ENCODE results near the gene F10. TPM values are rescaled to one million over a fixed set of nuclear protein-coding genes. Genes with fewer than 3 reads are reported as not detected.
"Not testable (repeated sequence)": the region's sequence is repeated elsewhere in the genome, so short reads cannot be mapped to it uniquely, and the experiment has no call there.

F10 gene
- total RNA-seq, 1 donor from 2014 or later, result not detected

DNA sequence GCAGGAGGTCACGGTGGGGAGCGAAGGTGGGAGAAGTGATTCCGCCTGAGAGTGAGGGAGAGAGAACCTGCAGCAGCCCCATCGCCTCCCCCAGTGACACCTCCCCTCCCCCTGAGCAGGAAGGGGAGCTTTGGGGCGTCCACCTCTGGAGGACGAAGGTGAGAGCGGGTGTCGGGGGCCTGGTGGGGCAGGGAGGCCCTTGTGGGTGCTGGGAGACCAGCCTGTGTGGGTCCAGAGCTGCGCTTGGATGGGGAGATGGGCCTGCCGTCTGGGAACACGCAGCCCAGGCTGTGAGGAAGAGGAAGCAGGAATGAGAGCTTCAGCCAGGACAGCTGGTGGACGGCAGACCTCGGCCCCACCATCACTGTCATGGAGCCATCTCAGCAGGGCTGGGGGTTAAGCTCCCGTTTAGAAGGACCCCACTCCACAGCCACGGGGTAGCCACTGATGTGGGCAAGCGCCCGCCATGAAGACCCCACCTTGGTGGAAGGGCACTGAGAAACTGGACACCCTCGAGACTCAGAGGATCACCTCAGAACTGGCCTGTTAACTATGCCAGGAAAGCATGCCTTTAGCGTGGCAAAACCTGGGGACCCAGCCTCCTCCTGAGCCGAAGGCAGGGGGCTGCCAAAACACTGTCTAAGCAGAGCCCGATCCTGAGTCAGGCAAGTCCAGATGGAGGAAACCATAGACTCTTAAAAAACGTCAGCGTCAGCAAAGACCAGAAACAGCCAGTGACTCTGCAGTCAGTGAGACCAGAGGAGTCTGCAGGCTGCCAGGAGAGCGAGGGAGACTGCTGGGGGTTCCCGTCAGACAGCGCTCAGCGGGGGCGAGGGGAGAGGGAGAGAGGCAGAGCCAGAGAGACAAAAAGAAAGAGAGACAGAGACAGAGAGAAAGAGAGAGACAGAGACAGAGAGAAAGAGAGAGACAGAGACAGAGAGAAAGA, 29.4 kb downstream of the F10 start:
- DNase-seq (ENCODE audit: low read depth in 2 of 2), result no peak

DNA sequence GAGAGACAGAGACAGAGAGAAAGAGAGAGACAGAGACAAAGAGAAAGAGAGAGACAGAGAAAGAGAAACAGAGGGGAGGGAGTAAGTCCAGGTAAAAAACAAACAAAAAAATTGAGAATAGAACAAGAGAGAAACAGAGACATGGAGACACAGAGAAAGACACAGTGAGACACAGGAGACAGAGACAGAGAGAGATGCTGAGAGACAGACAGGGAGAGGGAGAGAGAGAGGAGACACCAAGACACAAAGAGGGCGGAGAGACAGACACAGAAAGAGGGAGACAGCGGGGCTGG, 30.0 kb downstream of the F10 start:
- DNase-seq (ENCODE audit: low read depth in 2 of 2), result no peak

DNA sequence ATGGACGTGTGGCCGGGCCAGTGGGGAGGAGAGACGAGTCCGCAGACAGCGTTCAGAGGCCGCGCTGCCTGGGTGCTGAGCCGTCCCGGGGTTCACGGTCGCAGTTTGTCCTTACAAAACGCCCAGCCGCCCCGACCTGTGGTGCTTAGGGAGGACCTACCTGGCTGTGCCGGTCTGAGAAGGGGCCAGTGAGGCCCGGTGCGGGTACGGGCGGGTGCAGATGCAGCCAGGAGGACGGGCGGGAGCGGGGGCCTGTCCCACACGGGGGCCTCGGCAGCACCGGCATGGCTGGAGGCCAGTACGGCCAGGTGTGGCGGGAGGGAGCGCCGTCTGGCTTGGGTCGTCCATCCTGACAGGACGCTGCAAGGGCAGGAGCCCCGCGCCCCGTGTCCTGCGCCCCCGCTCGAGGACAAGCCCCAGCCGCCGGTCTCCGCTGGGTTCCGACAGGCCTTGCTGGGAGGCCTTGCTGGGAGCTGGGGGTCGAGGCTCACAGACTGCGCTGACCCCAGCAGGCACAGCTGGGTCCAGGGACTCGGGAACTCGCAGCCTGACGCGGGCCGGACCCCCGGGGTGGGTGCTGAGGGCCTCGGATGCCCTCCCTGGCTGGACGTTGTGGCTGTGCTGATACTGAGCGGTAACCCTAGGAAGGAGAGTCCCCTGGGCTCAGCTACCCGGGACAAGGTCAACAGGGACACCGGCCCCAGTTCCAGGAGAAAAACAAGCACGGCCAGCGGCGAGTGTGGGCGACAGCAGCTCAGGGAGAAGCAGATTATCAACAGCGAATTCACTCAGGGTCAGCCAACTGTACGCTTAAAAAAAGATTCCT, 30.6 kb downstream of the F10 start:
- peak in 1 of 2 donors; percentile 19 for DNase-seq (ENCODE audit: low read depth in 2 of 2)

DNA sequence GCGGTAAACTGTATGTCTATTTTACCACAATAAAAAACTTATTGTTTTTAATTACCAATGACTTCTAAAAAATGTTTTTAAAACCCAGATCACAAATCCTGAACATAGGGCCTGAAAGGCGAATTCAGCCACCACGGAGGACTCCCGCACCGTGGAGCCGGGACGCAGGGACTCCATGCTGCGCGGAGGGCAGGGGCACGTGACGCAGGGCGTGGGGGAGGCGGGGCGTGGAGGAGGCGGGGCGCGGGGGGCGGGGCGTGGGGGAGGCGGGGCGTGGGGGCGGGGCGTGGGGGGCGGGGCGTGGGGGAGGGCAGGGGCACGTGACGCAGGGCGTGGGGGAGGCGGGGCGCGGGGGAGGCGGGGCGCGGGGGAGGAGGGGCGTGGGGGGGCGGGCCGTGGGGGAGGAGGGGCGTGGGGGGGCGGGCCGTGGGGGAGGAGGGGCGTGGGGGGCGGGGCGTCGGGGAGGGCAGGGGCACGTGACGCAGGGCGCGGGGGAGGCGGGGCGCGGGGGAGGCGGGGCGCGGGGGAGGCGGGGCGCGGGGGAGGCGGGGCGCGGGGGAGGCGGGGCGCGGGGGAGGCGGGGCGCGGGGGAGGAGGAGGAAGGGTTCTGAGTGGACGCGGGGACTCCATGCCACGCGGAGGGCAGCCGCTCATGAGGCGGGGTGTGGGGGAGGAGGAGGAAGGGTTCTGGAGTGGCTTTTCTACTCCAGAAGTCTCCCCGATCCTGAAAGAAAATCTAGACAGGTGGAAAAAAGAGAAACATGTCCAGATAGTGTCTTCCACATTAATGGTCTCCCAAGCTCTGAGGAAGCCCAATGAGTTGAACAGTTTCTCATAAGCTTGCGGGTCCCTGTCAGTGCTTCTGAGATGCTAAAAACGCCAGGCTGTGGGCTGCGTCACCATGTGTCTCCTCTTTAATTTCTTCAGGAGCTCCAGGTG, 31.5 kb downstream of the F10 start:
- DNase-seq (ENCODE audit: low read depth in 2 of 2), result peak; percentile 33 to 64

DNA sequence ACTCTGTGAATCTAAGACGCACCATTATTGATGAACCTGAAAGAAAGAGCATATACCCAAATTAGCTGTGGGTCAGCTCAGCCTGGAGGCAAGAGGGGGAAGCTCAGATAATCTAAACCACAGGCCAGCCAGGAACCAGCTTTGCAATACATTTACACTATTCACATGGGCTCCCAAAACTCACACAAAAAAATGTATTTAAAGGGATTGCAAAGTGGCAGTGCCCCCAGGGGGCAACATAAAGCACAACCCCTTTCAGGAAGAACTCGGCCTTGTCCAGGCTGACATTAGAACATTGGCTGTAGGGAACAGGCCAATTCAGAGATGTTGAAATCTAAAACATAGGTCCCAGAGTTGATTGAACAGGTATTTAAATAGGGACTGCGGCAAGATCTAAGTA, 32.6 kb downstream of the F10 start:
- no peak for DNase-seq (ENCODE audit: low read depth in 2 of 2)

DNA sequence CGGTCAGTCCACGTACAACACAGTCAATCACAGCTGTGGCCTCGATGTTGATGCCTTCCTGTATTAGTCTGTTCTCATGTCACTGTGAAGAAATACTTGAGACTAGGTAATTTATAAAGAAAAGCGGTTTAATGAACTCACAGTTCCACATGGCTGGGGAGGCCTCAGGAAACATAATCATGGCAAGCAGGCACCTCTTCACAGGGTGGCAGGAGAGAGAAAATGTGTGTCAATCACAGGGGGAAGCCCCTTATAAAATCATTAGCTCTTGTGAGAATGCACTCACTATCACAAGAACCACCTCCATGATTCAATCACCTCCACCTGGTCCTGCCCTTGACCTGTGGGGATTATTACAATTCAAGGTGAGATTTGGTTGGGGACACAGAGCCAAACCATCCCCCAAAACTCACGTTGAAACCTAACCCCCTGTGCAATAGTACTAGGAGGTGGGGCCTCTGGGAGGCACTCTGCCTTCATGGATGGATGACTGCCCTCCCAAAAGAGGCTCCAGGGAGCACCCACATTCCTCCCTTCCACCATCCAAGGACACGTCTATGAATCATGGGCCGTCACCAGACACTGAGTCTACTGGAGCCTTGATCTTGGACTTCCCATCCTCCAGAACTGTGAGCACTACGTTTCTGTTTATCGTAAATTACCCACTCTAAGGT, 33.5 kb downstream of the F10 start:
- no peak for DNase-seq (ENCODE audit: low read depth in 2 of 2)

DNA sequence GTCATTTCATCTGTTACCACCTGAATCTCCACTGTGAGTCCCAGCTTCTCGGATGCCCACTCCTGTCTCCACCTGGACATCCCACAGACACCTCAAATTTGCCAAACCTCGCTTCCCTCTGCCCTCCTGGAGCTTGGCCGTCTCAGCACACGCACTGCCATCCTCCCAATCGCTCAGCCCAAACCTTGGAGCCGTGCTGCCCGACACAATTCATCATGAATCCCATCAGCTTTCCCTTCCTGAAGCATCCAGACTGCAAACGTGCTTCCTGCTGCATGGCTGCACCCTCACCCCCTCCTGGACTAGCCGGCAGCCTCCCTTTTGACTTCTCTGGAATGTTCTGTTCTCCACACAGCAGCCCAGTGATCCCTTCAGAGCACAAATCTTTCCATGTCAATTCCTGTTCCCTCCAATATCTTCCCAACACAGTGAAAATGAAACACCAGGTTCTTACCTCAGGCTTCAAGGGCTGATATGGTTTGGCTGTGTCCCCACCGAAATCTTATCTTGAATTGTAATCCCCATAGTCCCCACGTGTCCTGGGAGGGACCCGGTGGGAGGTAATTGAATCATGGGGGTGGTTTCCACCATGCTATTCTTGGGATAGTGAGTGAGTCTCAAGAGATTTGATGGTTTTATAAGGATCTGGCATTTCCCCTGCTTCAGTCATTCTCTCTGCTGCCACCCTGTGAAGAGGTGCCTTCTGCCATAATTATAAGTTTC, 34.8 kb downstream of the F10 start:
- DNase-seq (ENCODE audit: low read depth in 2 of 2), result no peak

DNA sequence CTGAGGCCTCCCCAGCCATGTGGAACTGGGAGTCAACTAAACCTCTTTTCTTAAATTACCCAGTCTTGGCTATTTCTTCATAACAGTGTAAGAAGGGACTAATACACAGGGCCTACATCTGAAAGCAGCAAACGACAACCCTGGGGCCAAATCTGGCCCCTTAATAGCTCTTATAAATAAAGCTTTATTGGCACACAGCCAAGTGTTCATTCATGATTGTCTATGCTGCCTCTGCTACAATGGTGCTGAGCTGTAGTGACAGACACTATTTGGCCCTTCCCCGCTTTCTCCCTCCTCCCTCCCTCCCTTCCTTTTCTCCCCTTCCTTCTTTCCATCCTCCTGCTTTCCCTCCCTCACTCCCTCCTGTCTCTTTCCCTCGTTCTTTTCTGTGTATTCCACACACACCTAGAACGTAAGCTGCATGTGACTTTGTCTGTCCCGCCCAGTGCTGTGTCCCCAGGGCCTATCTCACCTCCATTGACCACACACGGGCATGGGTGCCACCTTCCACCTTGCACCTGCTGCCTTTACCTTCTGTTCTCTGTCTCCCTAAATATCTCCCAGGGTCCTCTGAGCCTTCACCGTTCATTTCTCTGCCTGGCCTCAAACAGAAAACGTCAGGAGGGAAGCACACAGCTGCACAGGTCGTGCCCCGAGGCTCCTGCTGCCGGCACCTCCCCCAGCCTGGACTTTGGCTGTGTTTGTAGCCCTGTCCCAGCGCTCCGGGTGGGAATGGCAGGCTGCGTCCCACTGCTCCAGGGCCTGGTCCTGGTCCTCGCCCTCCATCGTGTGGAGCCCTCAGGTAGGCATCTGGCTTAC, 35.5 kb downstream of the F10 start, which contains the start of gene PROZ:
PROZ (plus strand) TSS at position 720 of the 819 bp plus-strand sequence; CDS start at position 733, 13 bp downstream.
- DNase-seq (ENCODE audit: low read depth in 2 of 2), result no peak

DNA sequence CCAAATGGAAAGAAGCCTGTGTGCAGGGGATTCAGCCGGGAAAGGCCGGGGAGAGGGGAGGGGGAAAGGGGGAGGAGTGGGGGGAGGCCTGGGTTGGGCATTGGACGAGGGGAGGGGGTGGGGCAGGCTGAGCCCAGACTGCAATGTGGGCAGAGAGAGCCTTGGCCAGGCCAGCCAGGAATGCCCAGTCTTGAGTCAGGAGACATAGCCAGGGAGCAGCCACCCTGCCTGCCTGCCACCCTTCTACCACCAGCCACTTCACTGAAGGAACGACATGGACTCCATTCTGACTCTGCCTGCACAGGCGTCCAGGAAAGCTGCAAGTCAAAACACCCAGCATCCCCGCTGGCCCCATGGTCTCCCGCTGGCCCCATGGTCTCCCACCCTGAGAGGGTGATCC, 36.3 kb downstream of the F10 start:
- no peak for DNase-seq (ENCODE audit: low read depth in 2 of 2)

DNA sequence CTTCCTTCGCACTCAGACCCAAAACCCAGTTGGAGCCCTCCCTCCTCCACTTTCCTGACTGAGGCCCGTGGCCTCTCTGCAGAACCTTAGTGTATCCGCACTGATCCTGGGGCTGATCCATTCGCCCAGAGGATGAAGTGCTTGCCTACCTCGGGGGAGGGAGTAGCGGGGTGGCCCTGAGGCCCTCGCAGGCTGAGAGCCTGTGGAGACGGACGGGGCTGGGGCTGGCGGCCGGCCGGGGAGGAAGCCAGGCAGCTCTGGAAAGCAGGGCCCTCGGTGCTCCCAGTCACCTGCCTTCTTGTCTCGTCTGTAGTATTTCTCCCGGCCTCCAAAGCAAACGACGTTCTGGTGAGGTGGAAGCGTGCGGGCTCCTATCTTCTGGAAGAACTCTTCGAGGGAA, 37.1 kb downstream of the F10 start:
- DNase-seq (ENCODE audit: low read depth in 2 of 2), result no peak

DNA sequence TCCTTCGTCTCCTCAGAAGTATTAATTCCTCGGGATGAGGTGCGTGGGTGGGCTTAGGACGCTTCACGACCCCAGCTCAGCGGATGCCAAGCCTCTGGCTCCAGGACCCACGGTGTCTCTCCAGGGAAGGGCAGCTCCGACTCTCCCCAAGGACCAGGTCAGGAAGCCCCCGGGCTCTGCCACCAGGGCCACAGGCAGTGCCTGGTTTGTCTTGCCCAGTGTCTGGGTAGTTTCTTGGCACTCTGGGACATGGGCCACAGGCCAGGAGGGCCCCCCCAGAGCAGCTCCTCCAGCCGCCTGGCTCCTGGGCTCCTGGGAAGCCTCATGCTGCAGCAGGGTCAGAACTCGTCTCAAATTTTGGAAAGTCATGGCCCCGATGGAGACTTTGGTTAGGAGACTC, 38.4 kb downstream of the F10 start:
- DNase-seq (ENCODE audit: low read depth in 2 of 2), result no peak

DNA sequence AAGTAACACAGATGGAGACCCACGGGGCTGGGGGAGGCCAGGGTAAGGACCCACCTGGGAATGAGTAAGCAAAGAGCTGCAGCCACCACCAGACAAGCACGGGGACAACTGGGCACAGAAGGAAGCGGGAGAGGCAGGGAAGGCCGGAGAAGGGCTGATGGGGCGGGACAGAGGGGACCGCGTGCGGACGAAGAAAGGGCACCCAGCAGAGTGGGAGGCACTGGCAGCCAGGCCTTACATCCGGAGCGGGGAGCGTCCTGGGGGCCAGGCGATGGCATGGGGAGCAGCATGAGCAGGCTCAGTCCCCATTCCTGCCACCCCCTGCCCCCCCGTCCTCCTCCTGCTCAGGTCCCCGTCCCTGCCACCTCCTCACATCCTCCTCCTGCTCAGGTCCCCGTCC, 38.8 kb downstream of the F10 start:
- DNase-seq (ENCODE audit: low read depth in 2 of 2), result no peak

DNA sequence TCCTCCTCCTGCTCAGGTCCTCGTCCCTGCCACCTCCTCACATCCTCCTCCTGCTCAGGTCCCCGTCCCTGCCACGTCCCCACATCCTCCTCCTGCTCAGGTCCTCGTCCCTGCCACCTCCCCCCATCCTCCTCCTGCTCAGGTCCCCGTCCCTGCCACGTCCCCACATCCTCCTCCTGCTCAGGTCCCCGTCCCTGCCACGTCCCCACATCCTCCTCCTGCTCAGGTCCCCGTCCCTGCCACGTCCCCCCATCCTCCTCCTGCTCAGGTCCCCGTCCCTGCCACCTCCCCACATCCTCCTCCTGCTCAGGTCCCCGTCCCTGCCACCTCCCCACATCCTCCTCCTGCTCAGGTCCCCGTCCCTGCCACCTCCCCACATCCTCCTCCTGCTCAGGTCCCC, 39.4 kb downstream of the F10 start:
- DNase-seq (ENCODE audit: low read depth in 2 of 2), result not testable (repeated sequence)

DNA sequence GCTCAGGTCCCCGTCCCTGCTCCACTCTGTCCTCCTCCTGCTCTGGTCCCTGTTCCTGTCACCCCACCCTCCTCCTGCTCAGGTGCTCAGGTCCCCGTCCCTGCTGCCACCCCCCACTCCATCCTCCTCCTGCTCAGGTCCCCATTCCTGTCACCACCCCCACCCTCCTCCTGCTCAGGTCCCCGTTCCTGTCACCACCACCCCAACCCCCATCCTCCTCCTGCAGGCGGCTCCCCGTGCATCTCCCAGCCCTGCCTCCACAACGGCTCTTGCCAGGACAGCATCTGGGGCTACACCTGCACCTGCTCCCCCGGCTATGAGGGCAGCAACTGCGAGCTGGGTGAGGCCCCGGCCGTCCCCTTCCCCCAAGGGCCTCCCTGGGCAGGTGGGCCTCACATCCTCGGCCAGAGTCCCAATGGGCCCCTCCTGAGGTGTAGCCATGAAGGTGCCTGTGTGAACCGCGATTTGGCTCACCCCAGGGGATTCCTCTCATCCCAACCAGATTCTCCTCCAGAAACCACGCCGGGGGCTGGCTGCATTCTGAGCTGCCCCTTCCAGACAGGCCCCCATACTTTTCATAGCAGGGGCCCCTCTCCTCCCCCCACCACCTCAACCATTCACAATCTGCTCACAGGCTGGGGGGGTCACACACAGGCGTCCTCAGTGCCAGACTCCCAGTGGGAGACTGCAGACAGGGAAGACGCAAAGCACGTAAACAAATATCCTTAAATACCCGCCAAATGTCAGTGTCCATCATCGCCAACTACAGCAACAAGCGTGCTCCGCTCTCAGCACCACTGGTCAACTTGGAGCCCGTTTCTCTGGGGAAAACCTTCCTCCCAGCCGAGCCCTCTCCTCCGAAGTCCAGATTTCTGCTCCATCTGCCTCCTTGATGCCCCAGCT, 40.4 kb downstream of the F10 start:
- DNase-seq (ENCODE audit: low read depth in 2 of 2), result no peak

DNA sequence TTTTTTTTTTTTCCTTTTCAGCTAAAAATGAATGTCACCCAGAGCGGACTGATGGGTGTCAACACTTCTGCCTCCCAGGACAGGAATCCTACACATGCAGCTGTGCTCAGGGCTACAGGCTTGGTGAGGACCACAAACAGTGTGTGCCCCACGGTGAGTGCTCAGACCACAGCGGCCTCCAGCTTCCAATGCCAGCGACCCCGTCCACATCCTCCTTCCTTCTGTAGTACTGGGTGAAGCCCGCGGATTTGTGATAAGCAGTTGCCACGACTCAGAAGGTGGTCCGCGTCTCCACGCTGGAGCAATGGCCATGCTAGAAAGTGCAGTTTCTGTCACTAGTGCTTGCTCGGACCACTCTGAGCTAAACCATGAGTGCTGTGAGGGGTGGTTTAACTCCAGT, 41.9 kb downstream of the F10 start:
- DNase-seq (ENCODE audit: low read depth in 2 of 2), result no peak

DNA sequence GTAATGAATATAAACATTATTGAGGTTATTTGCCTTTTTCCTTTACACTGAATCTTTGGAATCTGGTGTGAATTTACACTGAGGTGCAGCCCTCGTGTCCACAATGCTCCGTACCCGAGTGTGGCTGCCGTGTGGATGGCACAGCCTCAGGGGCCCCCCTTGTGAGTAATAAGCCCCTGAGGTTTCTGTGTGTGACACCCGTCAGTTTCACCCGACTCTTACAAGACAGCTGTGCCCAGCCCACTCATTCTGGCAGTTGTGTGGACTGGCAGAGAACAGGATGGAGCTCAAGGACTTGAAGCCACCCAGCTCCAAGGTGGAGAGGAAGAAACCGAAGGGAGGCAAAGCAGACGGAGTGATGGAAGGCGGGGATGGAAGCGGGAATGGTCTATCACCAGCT, 43.7 kb downstream of the F10 start:
- no peak for DNase-seq (ENCODE audit: low read depth in 2 of 2)

DNA sequence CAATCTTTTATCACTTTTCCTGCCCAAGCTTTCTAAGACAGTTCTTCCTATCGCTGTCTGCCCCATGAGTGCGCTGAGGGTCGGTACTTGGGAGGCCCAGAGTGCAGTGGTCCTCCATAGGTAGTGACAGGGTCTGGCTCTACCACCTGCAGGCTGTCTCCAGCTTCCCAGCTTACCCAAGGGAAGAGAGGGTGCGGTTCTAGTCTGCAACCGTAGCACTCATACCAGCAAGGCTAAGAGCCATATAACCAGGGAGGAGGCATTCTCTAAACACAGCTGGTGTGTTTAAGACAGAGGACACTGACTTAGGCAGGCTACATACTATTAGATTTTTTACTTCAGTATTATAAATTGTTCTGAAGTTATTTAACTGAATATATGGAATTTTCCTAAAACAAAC, 44.1 kb downstream of the F10 start:
- DNase-seq (ENCODE audit: low read depth in 2 of 2), result no peak

DNA sequence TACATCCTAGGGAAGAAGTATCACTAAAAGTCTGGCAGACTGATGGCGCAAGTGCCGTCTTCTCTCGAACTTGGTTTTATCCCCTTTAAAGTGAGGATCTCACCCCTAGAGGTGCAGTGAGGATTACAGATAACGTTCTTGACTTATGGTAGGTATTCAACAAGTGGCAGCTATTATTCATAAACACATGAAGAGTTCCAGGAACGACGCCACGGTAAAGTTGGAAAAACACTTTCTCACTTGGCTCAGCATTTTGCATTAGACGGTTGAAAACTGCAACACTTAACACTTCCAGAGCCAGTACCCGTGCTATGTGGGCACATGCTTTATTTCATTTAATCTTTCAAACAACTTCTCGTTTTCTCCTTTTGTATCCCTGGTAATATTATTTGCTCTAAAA, 44.6 kb downstream of the F10 start:
- DNase-seq (ENCODE audit: low read depth in 2 of 2), result no peak
